C4-2B (cell line): ENCODE data around the gene CCDC61.

Source experiments
- ZFX ChIP-seq: fragments of 450-650 bp; IDR thresholded peaks from 2 replicates; pipeline ENCODE4 v1.6.1; 2017
- TF ChIP-seq, protein P1 (sequence below): fragments of 450-650 bp; conservative IDR thresholded peaks from 2 replicates; pipeline ENCODE4 v1.5.1; 2017; ENCODE audit warnings: mild to moderate bottlenecking

DNA sequence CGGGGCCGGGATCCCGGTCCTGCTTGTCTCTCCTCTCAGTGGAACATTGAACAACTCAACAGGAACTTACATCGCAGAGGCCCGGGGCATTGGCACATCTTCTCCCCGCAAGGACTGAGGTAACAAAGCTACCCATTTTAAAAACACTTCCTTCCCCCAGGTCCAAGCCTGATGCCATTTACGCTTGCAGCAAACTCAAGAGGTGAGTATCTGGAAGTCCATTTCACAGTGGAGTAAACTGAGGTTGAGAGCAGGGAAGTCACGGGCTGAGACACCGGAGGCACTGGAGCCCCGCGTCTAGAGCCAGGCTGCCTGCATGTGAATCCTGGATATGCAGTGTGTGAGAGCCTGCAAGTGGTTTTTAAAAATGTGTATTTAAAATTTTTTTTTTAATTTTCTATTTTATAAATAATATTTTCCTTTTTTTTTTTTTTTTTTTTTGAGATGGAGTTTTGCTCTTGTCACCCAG is 28.1 kb downstream of the CCDC61 start:
- TF ChIP-seq, protein P1, sequence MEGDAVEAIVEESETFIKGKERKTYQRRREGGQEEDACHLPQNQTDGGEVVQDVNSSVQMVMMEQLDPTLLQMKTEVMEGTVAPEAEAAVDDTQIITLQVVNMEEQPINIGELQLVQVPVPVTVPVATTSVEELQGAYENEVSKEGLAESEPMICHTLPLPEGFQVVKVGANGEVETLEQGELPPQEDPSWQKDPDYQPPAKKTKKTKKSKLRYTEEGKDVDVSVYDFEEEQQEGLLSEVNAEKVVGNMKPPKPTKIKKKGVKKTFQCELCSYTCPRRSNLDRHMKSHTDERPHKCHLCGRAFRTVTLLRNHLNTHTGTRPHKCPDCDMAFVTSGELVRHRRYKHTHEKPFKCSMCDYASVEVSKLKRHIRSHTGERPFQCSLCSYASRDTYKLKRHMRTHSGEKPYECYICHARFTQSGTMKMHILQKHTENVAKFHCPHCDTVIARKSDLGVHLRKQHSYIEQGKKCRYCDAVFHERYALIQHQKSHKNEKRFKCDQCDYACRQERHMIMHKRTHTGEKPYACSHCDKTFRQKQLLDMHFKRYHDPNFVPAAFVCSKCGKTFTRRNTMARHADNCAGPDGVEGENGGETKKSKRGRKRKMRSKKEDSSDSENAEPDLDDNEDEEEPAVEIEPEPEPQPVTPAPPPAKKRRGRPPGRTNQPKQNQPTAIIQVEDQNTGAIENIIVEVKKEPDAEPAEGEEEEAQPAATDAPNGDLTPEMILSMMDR = no peak
- no peak for TF ChIP-seq ZFX
